Osteoblast (primary cell): ENCODE results near the gene NRM. TPM values are rescaled to one million over a fixed set of nuclear protein-coding genes. Genes with fewer than 3 reads are reported as not detected.

Experiments
- DNase-seq: peaks from one replicate; pipeline ENCODE4 v3.0.0; 2011; ENCODE audit warnings: low spot score, mixed read lengths; ENCODE audit not compliant: insufficient read length; ENCODE audit errors: missing footprints
- H2AFZ ChIP-seq: 2 replicates; pipeline ENCODE4 v1.6.0; 2011; ENCODE audit warnings: mild to moderate bottlenecking, low read length
- H3K27ac ChIP-seq: 2 replicates; pipeline ENCODE4 v1.5.1; 2011; ENCODE audit warnings: mild to moderate bottlenecking, low read depth, low read length, moderate library complexity
- H3K27me3 ChIP-seq: 2 replicates; pipeline ENCODE4 v1.6.0; 2012; ENCODE audit warnings: mild to moderate bottlenecking, control low read depth, inconsistent platforms, low read length, moderate library complexity; ENCODE audit not compliant: insufficient read depth
- H3K36me3 ChIP-seq: 2 replicates; pipeline ENCODE4 v1.5.1; 2011; ENCODE audit warnings: mild to moderate bottlenecking, low read length, control low read depth, moderate library complexity; ENCODE audit not compliant: insufficient read depth
- H3K4me1 ChIP-seq: 2 replicates; pipeline ENCODE4 v1.5.1; 2011; ENCODE audit warnings: mild to moderate bottlenecking, low read length, control low read depth, moderate library complexity; ENCODE audit not compliant: insufficient read depth
- H3K4me2 ChIP-seq: 2 replicates; pipeline ENCODE4 v1.6.0; 2011; ENCODE audit warnings: mild to moderate bottlenecking, low read length; ENCODE audit not compliant: insufficient read depth
- H3K4me3 ChIP-seq: fragments of 200-600 bp; sonication (generic); 3 replicates; pipeline ENCODE4 v1.5.1; 2012; ENCODE audit warnings: mild to moderate bottlenecking, low read length, inconsistent platforms; ENCODE audit not compliant: insufficient read depth
- H3K79me2 ChIP-seq: 2 replicates; pipeline ENCODE4 v1.6.0; 2012; ENCODE audit warnings: mild to moderate bottlenecking, low read length, control low read depth, inconsistent platforms; ENCODE audit not compliant: insufficient read depth
- H3K9me3 ChIP-seq: 2 replicates; pipeline ENCODE4 v1.5.1; 2011; ENCODE audit warnings: low read depth, low read length, control low read depth
- H4K20me1 ChIP-seq: 2 replicates; pipeline ENCODE4 v1.6.0; 2012; ENCODE audit warnings: mild to moderate bottlenecking, low read length, control low read depth; ENCODE audit not compliant: insufficient read depth
- CTCF ChIP-seq: IDR thresholded peaks from 2 replicates; pipeline ENCODE4 v1.5.1; 2011; ENCODE audit warnings: mild to moderate bottlenecking, low read depth, low read length, moderate library complexity; ENCODE audit errors: extremely low read depth
- total RNA-seq: library from RNA; depleted of rRNA; stranded (reverse); fragments of >200 nt; gene quantifications from 2 replicates; pipeline ENCODE4 v1.2.3, GENCODE V29; 2012

Gene NRM
- total RNA-seq, 1 donor, result 3.3 TPM

GRCh38 chr6:30647242-30648116 lies 43.3 kb downstream of the NRM start:
- TF ChIP-seq CTCF, result no peak
- H2AFZ ChIP-seq, result peak overlapping the region; percentile 80
- peak; percentile 96 for DNase-seq
- H3K9me3 ChIP-seq, result no peaks in the 10 kb centered on the region
- H3K4me1 ChIP-seq, result peaks cover 9% of the 10 kb centered on the region
- peaks cover 3% of the 10 kb centered on the region for H4K20me1 ChIP-seq
- H3K79me2 ChIP-seq, result peaks cover 33% of the 10 kb centered on the region
- peak overlapping the region; percentile 98 for H3K4me3 ChIP-seq
- no peaks in the 10 kb centered on the region for H3K27me3 ChIP-seq
- H3K27ac ChIP-seq, result peak overlapping the region; percentile 44
- peaks cover 24% of the 10 kb centered on the region for H3K36me3 ChIP-seq
- H3K4me2 ChIP-seq, result peak overlapping the region; percentile 73

- H4K20me1 ChIP-seq, result peaks cover 3% of the 10 kb centered on the region
- H3K4me1 ChIP-seq, result peaks cover 9% of the 10 kb centered on the region
- peaks cover 33% of the 10 kb centered on the region for H3K79me2 ChIP-seq
- peaks cover 21% of the 10 kb centered on the region for H3K36me3 ChIP-seq
- peak within 1 kb of the TSS; percentile 80 for H2AFZ ChIP-seq
- H3K27me3 ChIP-seq, result no peaks in the 10 kb centered on the region
- H3K4me3 ChIP-seq, result peak within 1 kb of the TSS; percentile 98
- no peaks in the 10 kb centered on the region for H3K9me3 ChIP-seq
- H3K27ac ChIP-seq, result peak within 1 kb of the TSS; percentile 44
- peak; percentile 99 for DNase-seq
- TF ChIP-seq CTCF, result no peak
- peak within 1 kb of the TSS; percentile 73 for H3K4me2 ChIP-seq
Observed at GRCh38 chr6:30646450-30647241, 44.1 kb downstream of the NRM start, which contains the start of gene C6orf136. Gene C6orf136, plus strand, starts transcription at chr6:30647133. Its CDS starts 99 bp downstream, at chr6:30647232.

GRCh38 chr6:30645989-30646388 lies 44.8 kb downstream of the NRM start:
- H3K27me3 ChIP-seq, result no peaks in the 10 kb centered on the region
- no peak overlapping the region for H3K27ac ChIP-seq
- no peak overlapping the region for H3K4me2 ChIP-seq
- peaks cover 3% of the 10 kb centered on the region for H4K20me1 ChIP-seq
- H2AFZ ChIP-seq, result no peak overlapping the region
- H3K4me3 ChIP-seq, result no peak overlapping the region
- DNase-seq, result no peak
- peaks cover 19% of the 10 kb centered on the region for H3K36me3 ChIP-seq
- no peak for TF ChIP-seq CTCF
- H3K4me1 ChIP-seq, result peaks cover 9% of the 10 kb centered on the region
- H3K9me3 ChIP-seq, result no peaks in the 10 kb centered on the region
- peaks cover 33% of the 10 kb centered on the region for H3K79me2 ChIP-seq

- H3K4me1 ChIP-seq, result peaks cover 9% of the 10 kb centered on the region
- TF ChIP-seq CTCF, result no peak
- DNase-seq, result no peak
- peaks cover 28% of the 10 kb centered on the region for H3K36me3 ChIP-seq
- peaks cover 33% of the 10 kb centered on the region for H3K79me2 ChIP-seq
- H3K4me3 ChIP-seq, result no peak overlapping the region
- no peak overlapping the region for H3K4me2 ChIP-seq
- H4K20me1 ChIP-seq, result peaks cover 3% of the 10 kb centered on the region
- no peak overlapping the region for H3K27ac ChIP-seq
- no peaks in the 10 kb centered on the region for H3K9me3 ChIP-seq
- H3K27me3 ChIP-seq, result no peaks in the 10 kb centered on the region
- H2AFZ ChIP-seq, result no peak overlapping the region
Observed at GRCh38 chr6:30644769-30645168, 46.0 kb downstream of the NRM start.
